K562 (cell line): ENCODE data around the gene MAP3K7CL. TPM values are rescaled to one million over a fixed set of nuclear protein-coding genes. Genes with fewer than 3 reads are reported as not detected.

Experiments
- ATAC-seq: fragments of 200-7000 bp; cut with Tn5 transposase; 3 replicates; pipeline ENCODE4 v1.9.1; 2020; ENCODE audit warnings: moderate library complexity
- BruUV-seq: library from RNA; stranded (reverse); fragments of 400-500 nt; replicated peaks from 2 replicates; lab custom pipeline; 2021; lab: Mats Ljungman, UMichigan
- CTCF ChIA-PET: fragments of 300-600 bp; formaldehyde crosslinking; extraction: SDS; loops from one replicate; lab custom pipeline; 2021; ENCODE audit warnings: low intra/inter-chr PET ratio; lab: Yijun Ruan, JAX
- POLR2A ChIA-PET: fragments of 300-600, 350-650 bp; sonication (Branson Sonifier 250); formaldehyde crosslinking; extraction: SDS; loops from one replicate; lab custom pipeline; 2021; ENCODE audit warnings: antibody characterized with exemption, inconsistent platforms; lab: Yijun Ruan, JAX
- DNase-seq, 4 experiments: peaks; one replicate each; pipeline versions ENCODE4 v3.0.0 to v3.0.0-alpha.2; 2011 to 2018; ENCODE audit warnings: low spot score in 3 of 4, mixed read lengths in 3 of 4; ENCODE audit errors: extremely low read depth in 1 of 4
- FAIRE-seq: peaks from 2 replicates; lab custom pipeline; 2011; peaks lifted over from hg19 to GRCh38; lab: Jason Lieb, UNC
- H2AFZ ChIP-seq: 2 replicates; pipeline ENCODE4 v1.6.0; 2011; ENCODE audit warnings: low read depth, low read length, control low read depth, inconsistent platforms
- H3K27ac ChIP-seq: fragments of 200-600 bp; 3 replicates; pipeline ENCODE4 v1.8.0; 2011; ENCODE audit warnings: low read depth, mild to moderate bottlenecking, control low read depth, inconsistent platforms, low read length, moderate library complexity, mixed read lengths; ENCODE audit errors: extremely low read depth
- H3K27me3 ChIP-seq, 2 experiments: fragments of 300-600 bp in 1 of 2; 2 replicates in 1 of 2; 3 replicates in 1 of 2; pipeline versions ENCODE4 v1.6.0 to v1.8.0; 2011; ENCODE audit warnings: inconsistent platforms in 2 of 2, low read length in 2 of 2, mild to moderate bottlenecking in 1 of 2, mixed read lengths in 1 of 2, moderate library complexity in 1 of 2; ENCODE audit not compliant: control insufficient read depth in 2 of 2, insufficient read depth in 2 of 2
- H3K36me3 ChIP-seq: fragments of 300-600 bp; 3 replicates; pipeline ENCODE4 v1.8.0; 2011; ENCODE audit warnings: mild to moderate bottlenecking, low read length, inconsistent platforms; ENCODE audit not compliant: control insufficient read depth, insufficient read depth
- H3K4me1 ChIP-seq, 2 experiments: fragments of 200-600 bp in 1 of 2; replicated peaks in 1 of 2; 2 replicates in 1 of 2; 3 replicates in 1 of 2; pipeline versions ENCODE4 v1.5.1 to v1.8.0; 2011; ENCODE audit warnings: inconsistent platforms in 2 of 2, low read length in 2 of 2, mild to moderate bottlenecking in 1 of 2, mixed read lengths in 1 of 2, moderate library complexity in 1 of 2; ENCODE audit not compliant: control insufficient read depth in 2 of 2, insufficient read depth in 2 of 2
- H3K4me2 ChIP-seq: 2 replicates; pipeline ENCODE4 v1.6.1; 2011; ENCODE audit warnings: low read length, control low read depth, inconsistent platforms, mixed read lengths; ENCODE audit not compliant: insufficient read depth
- H3K4me3 ChIP-seq: fragments of 200-600 bp; sonication (generic), shearing (Covaris generic); 2 replicates; pipeline ENCODE4 v1.5.1; 2016; ENCODE audit warnings: control low read depth, inconsistent platforms
- H3K79me2 ChIP-seq: fragments of 200-600 bp; 3 replicates; pipeline ENCODE4 v1.8.0; 2011; ENCODE audit warnings: low read length, inconsistent platforms; ENCODE audit not compliant: control insufficient read depth, insufficient read depth
- H3K9ac ChIP-seq, 2 experiments: 2 replicates each; pipeline versions ENCODE4 v1.6.0 to v1.6.1; 2011; ENCODE audit warnings: low read depth in 2 of 2, low read length in 2 of 2, control low read depth in 1 of 2, inconsistent platforms in 1 of 2, mild to moderate bottlenecking in 1 of 2, mixed read lengths in 1 of 2; ENCODE audit not compliant: insufficient read depth in 1 of 2
- H3K9me1 ChIP-seq: one replicate; pipeline ENCODE4 v1.6.0; 2011; ENCODE audit warnings: inconsistent platforms, mild to moderate bottlenecking, low read length, moderate library complexity; ENCODE audit not compliant: control insufficient read depth, insufficient read depth
- H3K9me3 ChIP-seq: replicated peaks from 2 replicates; pipeline ENCODE4 v1.5.1; 2011; ENCODE audit warnings: low read depth, low read length, inconsistent platforms; ENCODE audit not compliant: control insufficient read depth, insufficient read depth
- H4K20me1 ChIP-seq: replicated peaks from 2 replicates; pipeline ENCODE4 v1.6.1; 2011; ENCODE audit warnings: low read length, inconsistent platforms, mixed read lengths; ENCODE audit not compliant: control insufficient read depth, insufficient read depth
- FOSL1 ChIP-seq: fragments of 200-800 bp; sonication (Bioruptor generic); conservative IDR thresholded peaks from 2 replicates; pipeline ENCODE4 v1.6.1; 2016; ENCODE audit warnings: missing genetic modification characterization, missing compliant biosample characterization
- SREBF1 ChIP-seq: fragments of 150-350 bp; IDR thresholded peaks from 2 replicates; pipeline ENCODE4 v1.6.1; 2014; ENCODE audit warnings: antibody characterized with exemption, low read depth, low read length, borderline replicate concordance
- ZNF586 ChIP-seq: fragments of 450-650 bp; formaldehyde crosslinking; conservative IDR thresholded peaks from 2 replicates; pipeline ENCODE4 v1.4.0; 2020; ENCODE audit warnings: mild to moderate bottlenecking, moderate library complexity
- WGBS: fragments of 100-300 bp; shearing (Covaris generic); methylation state at CpG from one replicate; pipeline ENCODE4 v1.1.6; 2016; ENCODE audit warnings: low coverage, mixed read lengths; ENCODE audit not compliant: insufficient coverage; ENCODE audit errors: missing lambda C conversion rate; 5-methylcytosine and 5-hydroxymethylcytosine counted together
- in situ Hi-C: fragments of 300-500 bp; cut with MboI; formaldehyde crosslinking; loops from 4 replicates; pipeline ENCODE4 v1.15.0; 2018; ENCODE audit warnings: inconsistent platforms, mixed read lengths
- intact Hi-C: fragments of 100-400 bp; cut with micrococcal nuclease; formaldehyde crosslinking; loops from 2 replicates; pipeline ENCODE4 v1.14.2; 2022
- polyA plus RNA-seq, 8 experiments: library from polyadenylated mRNA; depleted of rRNA in 4 of 8; stranded (reverse) in 5 of 8; unstranded in 3 of 8; fragments of >200 nt; fragmentation: Nextera tagmentation in 2 of 8; fragmentation: Illumina TruSeq in 1 of 8; extraction: Ambion mirVana in 2 of 8; extraction: Trizol in 1 of 8; gene quantifications; 2 replicates each; pipeline versions ENCODE4 v1.2.1 to v1.2.3, GENCODE V29; 2011 to 2014; ENCODE audit warnings: inconsistent platforms in 1 of 8, missing spikeins in 1 of 8
- total RNA-seq, 7 experiments: library from RNA; depleted of rRNA in 6 of 7; stranded (reverse); fragments of >200 nt in 6 of 7; fragmentation: Illumina TruSeq in 2 of 7; extraction: Trizol in 2 of 7; gene quantifications; 2 replicates each; pipeline versions ENCODE4 v1.2.1 to v1.2.3, GENCODE V29; 2011 to 2021; ENCODE audit warnings: low replicate concordance in 1 of 7

MAP3K7CL gene
- total and polyA plus RNA-seq, 9 of the 15 experiments (the other 6 are each of a cell fraction or from before 2014, with no cell fraction given), result 0.13 to 0.15 (median 0.14) TPM; not detected in 6

GRCh38 chr21:29096218-29097015, 34.0 kb upstream of the MAP3K7CL start:
- no peak for TF ChIP-seq FOSL1 (tag)
- TF ChIP-seq SREBF1, result no peak
- no peak for TF ChIP-seq ZNF586 (CRISPR knock-in tag)
- TF ChIP-seq, all 486 proteins: peak for 0

More at GRCh38 chr21:29096218-29097015, 34.0 kb upstream of the MAP3K7CL start:
- H3K4me1 ChIP-seq, result peaks cover 0 to 2% of the 10 kb centered on the region in 2 experiments; a peak in 2 of 5 replicates
- ChIA-PET CTCF (no interaction called here), POLR2A (interaction anchor here (1.1 to 2.8 kb wide), 4 partner anchors 9 to 252 kb away, joined by 3 to 9 read pairs (median 4); no protein-coding TSS in a partner anchor)
- H3K9me1 ChIP-seq, result no peaks in the 10 kb centered on the region
- no peak overlapping the region for H3K4me3 ChIP-seq
- H3K79me2 ChIP-seq, result no peaks in the 10 kb centered on the region
- no peaks in the 10 kb centered on the region for H4K20me1 ChIP-seq
- BruUV-seq, result no TSS peak
- DNase-seq (no peak), ATAC-seq (no peak), FAIRE-seq (no peak)
- intact Hi-C loops (loop anchor here (10.0 kb wide), 3 partner anchors 248 to 1098 kb away; no protein-coding TSS in a partner anchor), in situ Hi-C loops (no loop called here)
- no peak overlapping the region for H3K9ac ChIP-seq
- no peak overlapping the region for H3K27ac ChIP-seq
- no peak overlapping the region for H3K4me2 ChIP-seq
- no peak overlapping the region for H2AFZ ChIP-seq
- H3K9me3 ChIP-seq, result 0 out of 2 replicates have a peak, but pooled peaks cover 3% of the 10 kb centered on the region
- H3K36me3 ChIP-seq, result no peaks in the 10 kb centered on the region
- WGBS, result 6% methylated on average over 8 of the region's 8 CpGs
- peaks cover 4 to 6% of the 10 kb centered on the region in 2 experiments; a peak in 2 of 5 replicates for H3K27me3 ChIP-seq
